T-helper 2 cell treated with Interferon-gamma antibody and Interleukin-4, amounts not matched to agents 100 ng/mL and 5 ng/mL, for 36 hours (primary cell): ENCODE measurements around the gene ZNF746. TPM values are rescaled to one million over a fixed set of nuclear protein-coding genes. Genes with fewer than 3 reads are reported as not detected.
"Not testable (repeated sequence)": the region's sequence is repeated elsewhere in the genome, so short reads cannot be mapped to it uniquely, and the experiment has no call there.

Experiments used
- intact Hi-C: fragments of 100-400 bp; cut with micrococcal nuclease; formaldehyde crosslinking; loops from one replicate; pipeline ENCODE4 v1.15.1; 2023
- total RNA-seq: library from RNA; stranded (reverse); gene quantifications from 2 replicates; pipeline ENCODE4 v1.2.3, GENCODE V29; 2022

The ZNF746 gene
- total RNA-seq, 1 donor from 2014 or later: 20.5 TPM

GRCh38 chr7:149459540-149460452, 37.8 kb downstream of the ZNF746 start:
- intact Hi-C loops: loop anchor here (1.0 kb wide), 5 partner anchors 37 to 197 kb away; partner anchors contain the start of genes ZNF746 and ZNF783

DNA sequence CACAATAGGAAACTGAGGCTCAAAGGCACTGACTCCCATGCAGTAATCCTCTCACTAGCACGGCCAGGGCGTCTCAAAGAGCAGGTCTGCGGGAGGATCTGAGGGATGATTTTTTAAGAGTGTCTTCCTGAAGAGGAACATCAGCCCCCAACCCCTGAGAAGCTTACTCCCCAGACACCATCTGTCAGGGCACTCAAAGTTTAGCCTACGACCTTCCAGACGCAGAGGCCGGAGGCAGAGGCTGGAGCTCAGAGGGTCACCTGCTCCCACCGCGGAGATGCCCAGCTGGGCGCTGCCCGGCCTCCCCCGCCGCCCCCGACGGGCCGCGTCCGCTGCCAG, 38.4 kb downstream of the ZNF746 start:
- intact Hi-C loops: no loop called here

- intact Hi-C loops: no loop called here
Observed at GRCh38 chr7:149458235-149458634, 39.4 kb downstream of the ZNF746 start.

DNA sequence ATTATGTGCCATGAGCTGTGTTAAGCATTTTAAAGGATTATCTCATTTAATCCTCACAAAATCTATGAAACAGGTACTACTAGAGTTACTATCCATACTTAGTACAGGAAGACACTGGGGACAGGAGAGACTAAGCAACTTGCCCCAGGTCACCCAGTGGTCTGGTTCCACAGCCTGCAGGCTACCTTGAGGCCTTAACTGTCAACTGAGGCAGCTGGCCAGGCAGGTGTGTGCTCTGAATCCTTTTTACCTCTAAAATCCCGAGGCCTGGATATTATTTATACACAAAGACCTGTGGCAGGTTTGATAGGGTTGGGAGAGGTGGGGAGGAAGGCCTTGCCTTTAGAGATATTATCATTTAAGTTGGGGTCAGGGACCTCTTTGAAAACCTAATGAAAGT, 39.8 kb downstream of the ZNF746 start:
- intact Hi-C loops: no loop called here

DNA sequence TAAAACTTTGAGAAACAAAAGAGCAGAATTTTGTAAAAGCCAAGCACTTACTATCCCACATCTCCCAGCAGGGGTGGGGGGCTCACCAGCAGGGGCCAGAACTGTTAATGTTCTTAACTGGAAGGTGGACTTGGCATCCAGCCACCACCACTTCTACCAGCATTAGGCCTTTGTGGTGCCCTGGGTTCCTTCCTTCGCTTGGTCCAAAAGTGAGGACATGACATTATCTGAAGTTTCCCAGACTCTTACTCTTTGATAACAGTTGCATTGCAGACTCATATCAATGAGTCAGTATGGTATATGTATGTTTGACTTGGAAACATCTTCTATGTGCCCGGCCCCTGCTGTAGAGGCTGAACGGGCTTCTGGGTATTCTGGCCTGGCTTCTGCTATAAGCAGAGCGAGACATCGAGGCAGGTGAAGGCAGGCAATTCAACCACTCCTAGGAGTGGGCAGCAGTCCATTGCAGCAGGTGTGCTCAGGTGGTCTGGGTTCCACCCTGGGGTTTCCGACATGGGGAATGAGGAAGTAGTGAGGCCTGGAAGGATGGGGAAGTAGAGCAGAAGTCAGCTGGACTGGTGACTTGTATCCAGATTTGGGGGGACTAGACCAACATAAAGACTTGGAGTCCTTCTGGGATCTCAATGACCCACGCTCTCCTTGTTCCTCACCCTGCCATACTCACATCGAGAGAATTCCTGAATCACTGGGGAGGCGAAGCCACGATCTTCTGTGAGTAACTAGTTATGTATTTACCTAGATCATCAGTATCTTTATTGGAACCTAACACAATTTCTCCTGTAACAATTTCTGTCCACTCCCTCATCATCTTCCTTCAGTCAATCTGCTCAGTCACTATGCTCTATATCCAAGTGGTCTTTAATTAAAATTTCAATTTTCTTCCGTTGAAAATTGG, 40.8 kb downstream of the ZNF746 start:
- intact Hi-C loops: no loop called here

DNA sequence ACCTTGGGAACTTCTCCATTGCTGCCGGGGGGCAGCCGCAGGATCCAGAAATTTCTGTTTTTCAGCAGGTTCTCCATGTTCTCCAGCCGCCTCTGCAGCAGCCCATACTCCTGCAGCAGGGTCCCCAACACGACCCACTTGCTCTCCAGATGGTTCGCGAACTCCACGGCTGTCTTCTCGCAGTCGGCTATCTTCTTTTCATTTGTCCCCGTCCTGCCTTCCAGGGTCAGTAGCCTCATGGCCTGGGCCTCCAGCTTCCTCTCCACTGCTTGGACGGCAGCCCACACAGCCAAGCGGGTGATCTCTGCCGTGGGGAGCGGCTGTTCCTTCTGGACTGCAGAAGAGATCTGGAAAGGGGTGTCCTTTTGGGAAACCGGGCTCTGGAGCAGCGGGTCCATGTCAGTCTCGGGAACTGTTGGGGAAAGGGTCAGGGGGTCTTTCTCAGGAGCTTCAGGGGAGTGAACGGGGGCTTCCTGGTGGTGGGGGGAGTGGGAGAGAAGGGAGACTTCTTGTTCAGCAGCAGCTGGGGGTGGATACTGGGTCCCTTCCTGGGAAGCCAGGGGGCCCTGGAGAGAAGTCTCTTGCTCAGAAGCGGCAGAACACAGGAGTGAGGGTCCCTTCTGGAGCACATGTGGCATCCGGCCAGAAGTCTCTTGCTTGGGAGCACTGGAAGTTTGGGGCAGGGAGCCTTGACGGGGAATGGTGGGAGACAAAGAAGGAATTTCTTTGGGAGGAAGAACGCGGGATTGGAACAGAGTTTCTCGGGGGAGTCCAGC, 42.2 kb downstream of the ZNF746 start:
- intact Hi-C loops: no loop called here

- intact Hi-C loops: no loop called here
Observed at GRCh38 chr7:149454750-149455149, 42.9 kb downstream of the ZNF746 start.

DNA sequence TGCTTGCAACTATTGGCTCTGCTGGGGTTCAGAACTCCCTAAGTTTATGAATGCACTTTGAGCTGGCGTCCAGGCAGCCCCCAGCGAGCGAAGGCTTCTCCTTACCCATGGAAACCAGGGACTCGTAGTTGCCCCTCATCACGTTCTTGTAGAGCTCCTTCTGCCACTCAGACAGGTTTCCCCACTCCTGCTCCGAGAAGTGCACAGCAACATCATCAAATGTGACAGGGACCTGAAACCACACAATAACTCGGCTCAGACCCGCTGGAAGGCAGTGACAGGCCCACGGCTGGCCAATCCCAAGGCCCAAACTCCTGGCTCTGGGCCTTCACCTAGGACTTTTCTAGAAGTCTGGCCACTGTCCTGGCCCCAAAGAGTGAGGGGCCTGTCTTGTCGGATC, 43.6 kb downstream of the ZNF746 start:
- intact Hi-C loops: no loop called here

GRCh38 chr7:149450821-149451220, 46.8 kb downstream of the ZNF746 start:
- intact Hi-C loops: no loop called here

GRCh38 chr7:149449897-149450296, 47.7 kb downstream of the ZNF746 start:
- intact Hi-C loops: no loop called here

- intact Hi-C loops: no loop called here
Observed at GRCh38 chr7:149448961-149449360, 48.6 kb downstream of the ZNF746 start.

GRCh38 chr7:149446026-149446425, 51.6 kb downstream of the ZNF746 start:
- intact Hi-C loops: not testable (repeated sequence)

DNA sequence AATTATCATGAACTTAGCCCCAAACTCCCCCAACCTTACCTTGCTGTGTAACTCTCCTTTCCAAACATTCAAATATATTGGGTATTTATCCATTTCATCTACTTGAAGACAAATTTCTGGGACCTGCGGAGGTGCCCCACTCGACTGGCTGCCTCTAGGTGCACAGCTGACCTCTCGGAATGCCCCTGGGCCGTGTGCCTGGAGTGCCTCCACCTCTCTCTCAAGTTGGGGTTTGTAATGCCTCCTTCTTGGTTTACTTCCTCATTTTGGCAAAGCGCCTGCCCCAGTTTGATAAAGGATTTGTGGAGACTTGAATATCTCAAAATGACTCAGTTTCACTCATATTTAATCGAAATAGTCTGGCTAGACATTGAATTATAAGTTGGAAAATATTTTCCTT, 53.3 kb downstream of the ZNF746 start:
- intact Hi-C loops: no loop called here

- intact Hi-C loops: no loop called here
Observed at GRCh38 chr7:149443523-149443922, 54.1 kb downstream of the ZNF746 start.

GRCh38 chr7:149442924-149443323, 54.7 kb downstream of the ZNF746 start:
- intact Hi-C loops: no loop called here

- intact Hi-C loops: no loop called here
Observed at GRCh38 chr7:149440222-149440621, 57.4 kb downstream of the ZNF746 start.

DNA sequence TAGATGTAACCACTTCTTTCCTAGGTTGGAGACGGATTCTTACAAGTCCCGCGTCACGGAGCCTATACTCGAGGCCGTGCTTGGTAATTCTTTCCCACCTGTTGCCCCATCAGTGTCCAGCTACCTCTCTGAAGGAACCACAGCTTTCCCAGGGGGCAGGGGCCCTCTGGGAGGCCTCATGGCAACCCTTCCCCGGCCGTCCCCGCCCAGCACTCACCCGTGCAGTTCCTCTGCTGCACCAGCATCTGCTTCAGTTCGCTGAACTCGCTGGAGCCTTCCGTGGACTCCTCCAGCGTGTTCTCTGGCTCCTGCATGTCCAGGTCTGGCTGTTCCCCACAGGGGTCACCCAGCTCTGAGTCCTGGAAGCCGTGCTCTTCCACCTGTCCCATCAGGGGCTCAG, 61.3 kb downstream of the ZNF746 start:
- intact Hi-C loops: no loop called here

GRCh38 chr7:149433124-149433523, 64.5 kb downstream of the ZNF746 start:
- intact Hi-C loops: no loop called here

- intact Hi-C loops: no loop called here
Observed at GRCh38 chr7:149432121-149432691, 65.4 kb downstream of the ZNF746 start.

- intact Hi-C loops: no loop called here
Observed at GRCh38 chr7:149431486-149432120, 66.0 kb downstream of the ZNF746 start.

GRCh38 chr7:149430192-149430591, 67.4 kb downstream of the ZNF746 start:
- intact Hi-C loops: no loop called here
